Panc1 (cell line): ENCODE measurements around the gene CARD16.

ENCODE experiments used
- CTCF ChIP-seq: fragments of 450-650 bp; IDR thresholded peaks from 2 replicates; pipeline ENCODE4 v1.5.1; 2017; ENCODE audit warnings: mild to moderate bottlenecking
- POLR2AphosphoS5 ChIP-seq: IDR thresholded peaks from 2 replicates; pipeline ENCODE4 v1.6.1; 2012; ENCODE audit warnings: mild to moderate bottlenecking, low read depth, low read length, moderate library complexity
- REST ChIP-seq, 2 experiments: IDR thresholded peaks; 2 replicates each; pipeline ENCODE4 v1.6.1; 2011 to 2012; ENCODE audit warnings: low read depth in 2 of 2, control low read depth in 1 of 2, low read length in 1 of 2, mild to moderate bottlenecking in 1 of 2, moderate library complexity in 1 of 2; ENCODE audit not compliant: insufficient read depth in 1 of 2
- SIN3A ChIP-seq: IDR thresholded peaks from 2 replicates; pipeline ENCODE4 v1.6.1; 2012; ENCODE audit warnings: low read depth, mild to moderate bottlenecking, low read length, moderate library complexity, borderline replicate concordance; ENCODE audit not compliant: insufficient read depth
- TCF7L2 ChIP-seq: IDR thresholded peaks from 2 replicates; pipeline ENCODE4 v1.6.1; 2011; ENCODE audit warnings: mild to moderate bottlenecking, low read depth, low read length, inconsistent platforms

GRCh38 chr11:105046898-105047579 is 1.9 kb upstream of the CARD16 start:
- TF ChIP-seq CTCF (no peak), POLR2AphosphoS5 (peak; percentile 58; the same call in 1 of the 2 replicates), REST (IDR thresholded peaks at IDR 0.05; ENCODE audit: insufficient read depth in 1 of 2, low read depth in 2 of 2, low read length in 1 of 2) (0 out of 4 replicates have a peak, but pooled peaks of 1 of the 2 experiments have one; percentile 36), SIN3A (no peak), TCF7L2 (peak; percentile 70; the same call in 1 of the 2 replicates)
